Smooth muscle cell of the umbilical artery (primary cell): ENCODE results near the gene ZNF878. TPM values are rescaled to one million over a fixed set of nuclear protein-coding genes. Genes with fewer than 3 reads are reported as not detected.

Source experiments
- total RNA-seq: library from RNA; depleted of rRNA; stranded (reverse); fragments of >200 nt; gene quantifications from 2 replicates; pipeline ENCODE4 v1.2.3, GENCODE V29; 2014

The ZNF878 gene
- total RNA-seq: 0.18 TPM in 1 of 2 replicates, not detected in the other

DNA sequence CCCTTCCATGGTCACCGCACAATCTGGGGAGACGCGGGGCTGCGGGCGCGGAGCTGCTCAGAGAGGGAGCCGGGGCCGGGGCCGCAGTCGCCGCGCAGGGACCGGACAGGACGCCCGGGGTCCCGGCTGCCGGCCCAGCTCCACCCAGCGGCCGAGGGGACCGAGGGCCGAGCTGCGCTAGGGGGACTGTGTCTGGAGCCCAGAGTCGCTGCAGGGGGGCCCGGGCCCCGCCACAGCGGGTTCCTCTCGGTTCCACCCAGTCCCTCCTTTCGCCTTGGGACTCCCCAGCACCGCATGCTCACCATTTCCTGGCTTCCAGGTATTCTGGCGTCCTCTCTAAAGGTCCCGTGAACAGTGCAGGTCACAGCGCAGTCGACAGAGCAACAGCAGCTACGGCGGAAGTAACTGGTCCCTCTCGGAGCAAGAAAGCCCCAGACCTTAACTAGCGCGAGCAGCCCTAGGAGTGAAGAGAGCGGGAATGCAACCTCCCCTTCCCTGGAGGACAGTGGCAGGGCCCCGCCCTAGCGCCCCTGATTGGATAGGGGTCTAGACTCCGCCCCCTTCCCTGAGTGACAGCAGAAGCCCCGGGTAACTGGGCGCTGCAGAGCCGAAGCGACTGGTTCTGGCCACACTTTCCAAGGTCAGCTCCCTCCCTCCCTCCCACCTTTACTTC, at the start of gene ZNF878:
ZNF878 (minus strand) TSS at position 465 of the 673 bp plus-strand sequence; CDS start at position 305, 160 bp downstream.

DNA sequence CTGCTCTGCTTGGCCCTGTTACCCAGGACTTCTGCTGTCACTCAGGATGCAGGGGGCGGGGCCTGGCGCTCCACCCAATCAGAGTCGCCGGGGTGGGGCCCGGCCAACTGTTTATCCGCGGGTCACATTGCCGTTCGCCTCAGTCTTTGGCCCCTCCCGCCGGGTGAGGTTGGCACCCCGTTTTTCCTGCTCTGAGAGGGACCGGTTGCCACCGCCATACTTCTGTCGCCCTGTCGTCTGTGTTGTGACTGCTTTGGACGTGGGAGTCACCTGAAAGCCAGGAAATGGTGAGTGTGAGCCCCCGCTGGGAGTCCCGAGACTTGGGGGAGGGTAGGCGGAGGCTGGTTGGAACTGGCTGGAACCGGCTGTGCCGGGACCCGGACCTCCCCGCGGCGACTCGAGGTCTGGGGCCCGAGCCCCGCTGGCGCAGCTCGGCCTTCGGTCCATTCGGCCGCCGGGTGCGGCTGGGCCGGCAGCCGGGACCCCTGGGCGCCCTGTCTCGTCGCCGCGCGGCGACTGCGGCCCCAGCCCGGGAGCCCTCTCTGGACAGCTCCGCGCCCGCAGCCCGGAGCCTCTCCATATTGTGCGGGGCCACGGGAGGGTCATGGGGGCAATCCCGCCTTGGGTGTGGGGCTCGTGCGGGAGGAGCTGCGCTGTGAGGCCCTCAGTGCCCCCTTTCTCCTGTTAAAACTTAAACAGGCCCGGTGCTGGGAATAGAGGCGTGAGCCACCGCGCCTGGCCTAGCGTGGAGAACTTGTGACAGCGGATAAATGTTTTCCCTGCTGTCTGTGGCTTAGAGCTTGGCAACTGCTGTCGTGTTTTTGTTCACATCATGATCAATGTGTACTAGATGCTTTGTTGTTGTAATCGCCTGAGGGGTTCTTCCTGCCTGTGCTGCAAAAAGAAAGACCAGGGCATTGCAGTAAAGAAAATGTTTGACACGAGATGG, 12.1 kb upstream of the ZNF878 start, which contains the start of gene ZNF844:
ZNF844 (plus strand) TSS at position 142 of the 949 bp plus-strand sequence; CDS start at position 285, 143 bp downstream.

DNA sequence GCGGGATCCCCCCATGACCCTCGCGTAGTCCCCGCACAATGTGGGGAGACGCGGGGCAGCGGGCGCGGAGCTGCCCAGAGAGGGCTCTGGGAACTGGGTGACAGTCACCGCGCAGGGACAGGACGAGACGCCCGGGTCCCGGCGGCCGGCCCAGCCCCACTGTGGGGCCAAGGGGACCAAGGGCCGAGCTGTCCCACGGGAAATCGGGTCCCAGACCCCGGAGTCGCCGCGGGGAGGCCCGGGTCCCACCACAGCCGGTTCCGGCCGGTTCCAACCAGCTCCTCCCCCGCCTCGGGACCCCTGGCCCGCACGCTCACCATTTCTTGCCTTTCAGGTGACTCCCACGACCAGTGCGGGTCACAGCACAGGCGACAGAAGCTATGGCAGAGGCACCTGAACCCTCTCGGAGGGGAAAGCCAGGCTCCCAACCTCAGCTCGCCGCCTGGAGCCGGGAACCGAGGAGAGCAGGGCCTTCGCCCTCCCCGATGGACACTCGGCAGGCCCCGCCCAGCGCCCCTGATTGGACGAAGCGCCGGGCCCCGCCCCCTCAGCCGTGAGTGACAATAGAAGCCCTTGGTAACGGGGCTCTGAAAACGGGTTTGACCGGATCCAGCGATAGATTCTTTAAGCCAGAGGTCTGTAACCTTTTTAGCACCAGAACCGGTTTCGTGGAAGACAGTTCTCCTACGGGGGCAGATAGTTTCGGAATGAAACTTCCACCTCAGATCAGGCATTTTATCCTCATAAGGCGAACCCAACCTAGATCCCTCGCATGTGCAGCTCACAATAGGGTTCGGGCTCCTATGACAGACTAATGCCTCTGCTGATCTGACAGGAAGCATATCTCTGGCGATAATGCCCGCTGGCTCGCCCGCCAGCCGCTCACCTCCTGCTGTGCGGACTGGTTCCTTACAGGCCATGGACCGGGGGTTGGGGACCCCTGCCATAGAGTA, 17.3 kb downstream of the ZNF878 start, which contains the start of gene ZNF433:
ZNF433 (minus strand) TSS at position 460 of the 953 bp plus-strand sequence; CDS start at position 320, 140 bp downstream.

Other genes with a start within 250 kb of the ZNF878 start
- gene ZNF440, start 238.7 kb downstream of the ZNF878 start, total RNA-seq: 9.8 and 11.9 TPM in 2 replicates
- gene ZNF439, start 204.2 kb downstream of the ZNF878 start, total RNA-seq: 8.9 and 11.0 TPM in 2 replicates
- gene ZNF69, start 165.2 kb downstream of the ZNF878 start, total RNA-seq: 19.3 and 20.1 TPM in 2 replicates
- gene ZNF700, start 127.9 kb downstream of the ZNF878 start, total RNA-seq: 9.2 and 11.9 TPM in 2 replicates
- gene ZNF763, start 87.9 kb downstream of the ZNF878 start, total RNA-seq: 1.2 and 2.7 TPM in 2 replicates
- 4.2 and 5.0 TPM in 2 replicates for gene ZNF433, start 17.3 kb downstream of the ZNF878 start, total RNA-seq
- gene ZNF844, start 11.8 kb upstream of the ZNF878 start, total RNA-seq: 6.7 and 8.0 TPM in 2 replicates
- gene ZNF20, start 87.4 kb upstream of the ZNF878 start, total RNA-seq: 5.6 and 5.9 TPM in 2 replicates
- gene ZNF625, start 103.8 kb upstream of the ZNF878 start, total RNA-seq: 14.5 and 14.6 TPM in 2 replicates
- 7.1 and 8.9 TPM in 2 replicates for gene ZNF136, start 110.1 kb upstream of the ZNF878 start, total RNA-seq
- gene ZNF44, start 241.9 kb upstream of the ZNF878 start, total RNA-seq: 9.5 and 13.1 TPM in 2 replicates